ENCODE data around the gene MOCS3.

The MOCS3 gene

GRCh38 chr20:51008718-51009117 lies 50.1 kb downstream of the MOCS3 start:
- TF ChIP-seq CTCF (IDR thresholded peaks at IDR 0.05; ENCODE audit: low read depth, low read length, missing control alignments), result no peak
- DNase-seq (ENCODE audit: extremely low read depth, low read depth), result no peak

GRCh38 chr20:51009303-51010042 lies 50.9 kb downstream of the MOCS3 start:
- no peak overlapping the region for H3K4me3 ChIP-seq (replicated peaks; ENCODE audit: low read depth, low read length)
- TF ChIP-seq CTCF (IDR thresholded peaks at IDR 0.05; ENCODE audit: low read depth, low read length, missing control alignments), result no peak
- no peak for DNase-seq (ENCODE audit: extremely low read depth, low read depth)

More at GRCh38 chr20:51008718-51009117, 50.1 kb downstream of the MOCS3 start:
- H3K4me3 ChIP-seq (replicated peaks; ENCODE audit: low read depth, low read length), result no peak overlapping the region

- no peak for TF ChIP-seq CTCF (IDR thresholded peaks at IDR 0.05; ENCODE audit: low read depth, low read length, missing control alignments)
- no peak for DNase-seq (ENCODE audit: extremely low read depth, low read depth)
- no peak overlapping the region for H3K4me3 ChIP-seq (replicated peaks; ENCODE audit: low read depth, low read length)
Observed at GRCh38 chr20:51010043-51010365, 51.4 kb downstream of the MOCS3 start.

- TF ChIP-seq CTCF (IDR thresholded peaks at IDR 0.05; ENCODE audit: low read depth, low read length, missing control alignments), result no peak
- H3K4me3 ChIP-seq (replicated peaks; ENCODE audit: low read depth, low read length), result no peak overlapping the region
- no peak for DNase-seq (ENCODE audit: extremely low read depth, low read depth)
Observed at GRCh38 chr20:51010932-51011331, 52.3 kb downstream of the MOCS3 start.

- no peak for TF ChIP-seq CTCF (IDR thresholded peaks at IDR 0.05; ENCODE audit: low read depth, low read length, missing control alignments)
- DNase-seq (ENCODE audit: extremely low read depth, low read depth), result no peak
- H3K4me3 ChIP-seq (replicated peaks; ENCODE audit: low read depth, low read length), result no peak overlapping the region
Observed at GRCh38 chr20:51011479-51011878, 52.9 kb downstream of the MOCS3 start.

GRCh38 chr20:51012357-51012756 lies 53.7 kb downstream of the MOCS3 start:
- no peak overlapping the region for H3K4me3 ChIP-seq (replicated peaks; ENCODE audit: low read depth, low read length)
- TF ChIP-seq CTCF (IDR thresholded peaks at IDR 0.05; ENCODE audit: low read depth, low read length, missing control alignments), result no peak
- no peak for DNase-seq (ENCODE audit: extremely low read depth, low read depth)
